GM23338 (cell line): ENCODE results near the gene SRP68. TPM values are rescaled to one million over a fixed set of nuclear protein-coding genes. Genes with fewer than 3 reads are reported as not detected.

Experiments
- ATAC-seq: fragments of 200-7000 bp; cut with Tn5 transposase; 3 replicates; pipeline ENCODE4 v1.9.1; 2020
- DNase-seq: peaks from one replicate; pipeline ENCODE4 v3.0.0-alpha.2; 2015; ENCODE audit warnings: low spot score
- H2AFZ ChIP-seq: fragments of 200-600 bp; sonication (generic); 2 replicates; pipeline ENCODE4 v1.8.0; 2016; ENCODE audit warnings: antibody characterized with exemption, mild to moderate bottlenecking, moderate library complexity
- H3F3A ChIP-seq: fragments of 200-600 bp; sonication (generic); replicated peaks from 2 replicates; pipeline ENCODE4 v1.8.0; 2017; ENCODE audit warnings: antibody characterized with exemption, mixed run types, low read depth
- H3K27ac ChIP-seq: fragments of 200-600 bp; sonication (generic); 2 replicates; pipeline ENCODE4 v1.6.1; 2016; ENCODE audit warnings: low read depth
- H3K27me3 ChIP-seq: fragments of 200-600 bp; sonication (generic); 2 replicates; pipeline ENCODE4 v1.8.0; 2016; ENCODE audit warnings: mild to moderate bottlenecking, mixed run types, moderate library complexity; ENCODE audit not compliant: insufficient read depth
- H3K36me3 ChIP-seq: fragments of 200-600 bp; sonication (generic); 2 replicates; pipeline ENCODE4 v1.8.0; 2016; ENCODE audit warnings: mild to moderate bottlenecking; ENCODE audit not compliant: insufficient read depth
- H3K4me1 ChIP-seq: fragments of 200-600 bp; sonication (generic); 2 replicates; pipeline ENCODE4 v1.8.0; 2016; ENCODE audit warnings: mild to moderate bottlenecking, moderate library complexity; ENCODE audit not compliant: insufficient read depth
- H3K4me2 ChIP-seq: fragments of 200-600 bp; sonication (generic); 2 replicates; pipeline ENCODE4 v1.7.1; 2017; ENCODE audit warnings: mixed run types
- H3K4me3 ChIP-seq: fragments of 200-600 bp; sonication (generic); 2 replicates; pipeline ENCODE4 v1.6.1; 2016; ENCODE audit warnings: mixed run types
- H3K79me2 ChIP-seq: fragments of 200-600 bp; sonication (generic); replicated peaks from 2 replicates; pipeline ENCODE4 v1.8.0; 2017; ENCODE audit warnings: mild to moderate bottlenecking; ENCODE audit not compliant: insufficient read depth
- H3K9me2 ChIP-seq: fragments of 200-600 bp; sonication (generic); 2 replicates; pipeline ENCODE4 v1.8.0; 2017; ENCODE audit not compliant: insufficient read depth
- H4K20me1 ChIP-seq: fragments of 200-600 bp; sonication (generic); replicated peaks from 2 replicates; pipeline ENCODE4 v1.8.0; 2017; ENCODE audit warnings: mild to moderate bottlenecking; ENCODE audit not compliant: insufficient read depth
- H3K27ac Mint-ChIP-seq: 2 replicates; pipeline ENCODE4 v1.8.0; 2020; ENCODE audit warnings: inconsistent platforms, mild to moderate bottlenecking, moderate library complexity, mixed read lengths
- H3K27me3 Mint-ChIP-seq: 3 replicates; pipeline ENCODE4 v1.8.0; 2022; ENCODE audit warnings: low read depth, mild to moderate bottlenecking, moderate library complexity, mixed read lengths, inconsistent platforms; ENCODE audit not compliant: insufficient read depth, poor library complexity
- H3K36me3 Mint-ChIP-seq: 3 replicates; pipeline ENCODE4 v1.8.0; 2021; ENCODE audit warnings: low read depth, mild to moderate bottlenecking, inconsistent platforms, moderate library complexity, mixed read lengths
- H3K4me1 Mint-ChIP-seq: 3 replicates; pipeline ENCODE4 v1.8.0; 2020; ENCODE audit warnings: mild to moderate bottlenecking, inconsistent platforms, mixed read lengths
- H3K4me3 Mint-ChIP-seq: 3 replicates; pipeline ENCODE4 v1.8.0; 2021; ENCODE audit warnings: moderate library complexity, mild to moderate bottlenecking, inconsistent platforms, mixed read lengths
- H3K9me3 Mint-ChIP-seq: 3 replicates; pipeline ENCODE4 v1.8.0; 2020; ENCODE audit warnings: moderate library complexity, mild to moderate bottlenecking, inconsistent platforms, mixed read lengths
- CTCF ChIP-seq, 2 experiments: fragments of 200-600 bp in 1 of 2; sonication (generic) in 1 of 2; conservative IDR thresholded peaks; 2 replicates each; pipeline versions ENCODE4 v1.5.1 to v1.6.1; 2016 to 2017; ENCODE audit warnings: antibody characterized with exemption in 2 of 2, low read depth in 2 of 2, mild to moderate bottlenecking in 2 of 2, moderate library complexity in 1 of 2
- ETS1 ChIP-seq: IDR thresholded peaks from 2 replicates; pipeline ENCODE4 v1.6.1; 2016; ENCODE audit warnings: antibody characterized with exemption
- EZH2phosphoT487 ChIP-seq: fragments of 200-600 bp; sonication (generic); IDR thresholded peaks from one replicate; pipeline ENCODE4 v1.8.1; 2018; ENCODE audit warnings: antibody characterized with exemption; ENCODE audit not compliant: unreplicated experiment
- POLR2AphosphoS5 ChIP-seq: IDR thresholded peaks from 2 replicates; pipeline ENCODE4 v1.6.1; 2016; ENCODE audit warnings: antibody characterized with exemption, low read depth
- REST ChIP-seq: IDR thresholded peaks from one replicate; pipeline ENCODE4 v1.6.1; 2018; ENCODE audit warnings: antibody characterized with exemption; ENCODE audit not compliant: unreplicated experiment
- ZNF462 ChIP-seq: fragments of 250-450 bp; sonication (Bioruptor Pico); IDR thresholded peaks from 2 replicates; pipeline ENCODE4 v1.5.0; 2020; ENCODE audit warnings: mild to moderate bottlenecking, moderate library complexity
- polyA plus RNA-seq: library from polyadenylated mRNA; unstranded; fragments of >200 nt; fragmentation: Nextera tagmentation; extraction: Ambion mirVana; gene quantifications from 2 replicates; pipeline ENCODE4 v1.2.1, GENCODE V29; 2016
- total RNA-seq: library from RNA; depleted of rRNA; stranded (reverse); fragments of >200 nt; shearing (Covaris generic); gene quantifications from 2 replicates; pipeline ENCODE4 v1.2.3, GENCODE V29; 2014

Gene SRP68
- total and polyA plus RNA-seq, 2 experiments from 2014 or later: 30.7 to 62.8 TPM

DNA sequence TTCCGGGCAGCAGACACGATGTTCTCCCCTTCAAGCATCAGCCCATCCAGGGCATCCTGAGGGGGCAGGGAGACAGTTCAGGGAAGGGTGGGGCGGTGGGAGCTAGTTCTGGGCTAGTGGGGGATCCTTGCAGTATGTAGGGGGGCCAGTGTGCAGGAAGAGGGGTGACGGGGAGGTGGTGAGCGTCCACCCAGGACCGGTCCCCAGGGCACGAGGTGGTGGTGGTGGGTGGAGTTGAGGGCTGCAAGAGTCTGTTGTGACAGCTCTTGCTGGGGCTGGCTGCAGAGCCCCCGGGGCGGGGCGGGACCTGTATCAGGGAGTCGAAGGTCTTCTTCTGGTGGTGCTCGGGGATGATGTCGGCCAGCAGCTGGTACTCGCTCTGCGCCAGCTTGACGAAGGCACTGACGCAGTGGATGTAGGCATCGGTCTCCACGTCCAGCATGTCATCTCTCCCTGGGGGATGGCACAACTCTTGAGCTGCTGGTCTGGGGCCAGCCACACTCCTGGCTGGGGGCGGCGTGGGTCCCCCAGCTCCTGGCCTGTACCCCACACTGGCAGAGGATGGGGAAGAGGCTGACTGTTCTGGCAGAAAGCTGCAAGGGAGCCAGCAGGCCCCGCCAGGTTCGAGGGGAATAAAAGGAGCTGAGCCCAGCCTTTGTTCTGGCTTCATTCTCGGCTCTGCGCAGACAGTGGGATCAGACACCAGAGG lies 16.7 kb upstream of the SRP68 start (continued):
- TF ChIP-seq ZNF462 (CRISPR knock-in tag) (no peak), ETS1 (no peak), POLR2AphosphoS5 (no peak)

DNA sequence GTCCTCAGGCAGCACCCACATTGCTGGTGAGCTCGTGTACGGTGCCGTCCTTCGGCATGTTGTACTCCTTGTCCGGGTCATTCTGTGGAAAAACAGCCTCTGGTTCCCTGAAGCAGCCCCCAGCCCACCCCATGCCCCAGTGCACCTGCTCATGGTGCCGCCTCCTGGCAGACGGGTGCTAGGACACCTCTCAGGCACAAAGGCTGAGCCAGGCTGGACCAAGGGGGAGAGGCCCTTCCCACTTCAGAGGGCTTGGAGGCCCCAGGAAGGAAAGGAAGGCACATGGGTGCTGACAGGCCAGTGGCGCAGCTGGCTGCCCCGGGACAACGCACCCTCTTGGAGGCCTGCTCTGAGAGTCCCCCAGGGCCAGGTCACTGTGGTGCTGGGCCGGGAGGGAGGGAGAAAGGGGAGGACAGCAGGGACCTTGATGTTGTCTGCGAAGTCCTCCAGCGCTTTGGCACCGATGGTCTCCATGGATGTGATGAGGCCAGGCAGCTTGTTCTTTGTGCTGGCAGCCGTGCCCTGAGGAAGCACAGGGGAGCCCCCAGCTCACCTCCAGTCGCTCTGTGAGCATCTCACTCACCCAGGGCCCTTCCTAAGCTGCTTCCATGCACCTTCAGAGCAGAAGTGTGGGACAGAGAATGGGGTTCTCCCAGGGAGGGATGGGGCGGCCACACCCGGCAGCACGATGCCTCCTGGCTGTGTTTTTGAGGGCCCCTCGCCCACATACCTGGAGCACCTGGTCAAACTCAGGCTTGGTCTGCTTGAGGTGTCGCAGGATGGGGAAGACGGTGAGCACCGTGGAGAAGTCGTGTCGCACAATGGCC lies 15.9 kb upstream of the SRP68 start:
- no peak overlapping the region for H2AFZ ChIP-seq
- no peaks in the 10 kb centered on the region; the same call in 2 of the 3 replicates for H3K4me1 Mint-ChIP-seq
- no peak overlapping the region for H3K27ac ChIP-seq
- H3K27me3 Mint-ChIP-seq: peaks cover 7% of the 10 kb centered on the region
- no peaks in the 10 kb centered on the region for H3K27me3 ChIP-seq
- H4K20me1 ChIP-seq: no peaks in the 10 kb centered on the region
- no peak for TF ChIP-seq EZH2phosphoT487
- TF ChIP-seq REST: no peak
- peak; percentile 57 to 74 for TF ChIP-seq CTCF (conservative IDR thresholded peaks at IDR 0.05; ENCODE audit: low read depth in 2 of 2)
- peak; percentile 94 for ATAC-seq
- no peak overlapping the region for H3K4me2 ChIP-seq
- H3K9me3 Mint-ChIP-seq: no peaks in the 10 kb centered on the region
- peaks cover 64% of the 10 kb centered on the region for H3K36me3 Mint-ChIP-seq
- H3K4me1 ChIP-seq: no peaks in the 10 kb centered on the region
- H3K4me3 ChIP-seq: no peak overlapping the region
- DNase-seq: peak; percentile 73
- H3F3A ChIP-seq: no peaks in the 10 kb centered on the region
- H3K79me2 ChIP-seq: no peaks in the 10 kb centered on the region
- no peak overlapping the region for H3K4me3 Mint-ChIP-seq
- H3K27ac Mint-ChIP-seq: peak overlapping the region; percentile 52; the same call in 1 of the 2 replicates
- H3K36me3 ChIP-seq: peaks cover 5% of the 10 kb centered on the region; the same call in 1 of the 2 replicates
- no peaks in the 10 kb centered on the region for H3K9me2 ChIP-seq
